Upper lobe of left lung (tissue), 4 donors: ENCODE results near the gene EIF2S3B.

Experiments
- CTCF ChIP-seq, 6 experiments: fragments of 450-650 bp in 4 of 6; fragments of 200-600 bp in 2 of 6; sonication (generic) in 2 of 6; IDR thresholded peaks; one replicate each; pipeline ENCODE4 v1.5.1; 2016 to 2019; ENCODE audit warnings: antibody characterized with exemption in 6 of 6
- POLR2A ChIP-seq, 4 donors: fragments of 450-650 bp; IDR thresholded peaks; one replicate each; pipeline ENCODE4 v1.5.1; 2016 to 2017; ENCODE audit warnings: antibody characterized with exemption in 4 of 4, mild to moderate bottlenecking in 2 of 4

- TF ChIP-seq CTCF (IDR thresholded peaks at IDR 0.05), result no peak
- no peak for TF ChIP-seq POLR2A (IDR thresholded peaks at IDR 0.05)
These were observed 52.1 kb downstream of the EIF2S3B start for GRCh38 chr12:10557766-10558165.
